ENCODE measurements around the gene TH. TPM values are rescaled to one million over a fixed set of nuclear protein-coding genes. Genes with fewer than 3 reads are reported as not detected.
A peak's percentile ranks its signal among the peaks of the same experiment; 100 is the strongest.
"Not testable (repeated sequence)": the region's sequence is repeated elsewhere in the genome, so short reads cannot be mapped to it uniquely, and the experiment has no call there.

TH gene
- total RNA-seq, 1 donor from 2014 or later, result not detected

DNA sequence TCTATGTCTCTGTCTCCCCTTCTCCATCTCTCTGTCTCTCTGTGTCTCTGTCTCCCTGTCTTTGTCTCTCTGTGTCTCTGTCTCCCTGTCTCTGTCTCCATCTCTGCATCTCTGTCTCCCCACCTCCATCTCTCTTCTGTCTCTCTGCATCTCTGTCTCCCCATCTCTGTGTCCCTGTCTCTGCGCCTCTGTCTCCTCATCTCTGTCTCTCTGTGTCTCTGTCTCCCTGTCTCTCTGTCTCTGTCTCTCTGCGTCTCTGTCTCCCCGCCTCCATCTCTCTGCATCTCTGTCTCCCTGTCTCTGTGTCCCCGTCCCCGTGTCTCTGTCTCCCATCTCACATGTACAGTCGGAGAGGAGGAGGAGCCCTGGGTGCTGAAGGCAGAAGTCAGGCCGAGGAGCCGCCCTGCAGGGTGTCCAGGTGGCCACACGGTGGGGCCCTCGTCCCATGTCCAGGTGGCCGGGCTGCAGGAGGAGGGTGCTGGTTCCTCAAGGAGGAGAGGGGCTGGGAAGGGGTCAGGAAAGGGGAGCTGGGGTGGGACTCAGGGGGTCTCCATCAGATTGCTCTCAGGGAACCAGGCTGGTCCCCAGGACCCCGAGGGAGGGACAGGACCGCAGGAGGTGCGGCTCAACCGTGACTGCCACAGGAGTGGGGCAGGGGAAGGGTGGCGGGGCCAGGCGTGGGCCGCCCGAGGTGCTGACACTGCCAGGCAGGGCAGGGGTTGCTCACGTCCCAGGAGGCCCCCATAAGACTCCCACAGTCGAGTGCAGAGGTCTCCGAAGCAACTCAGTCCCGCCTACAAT is 25.6 kb upstream of the TH start:
- DNase-seq (ENCODE audit: low spot score), result peak; percentile 74

DNA sequence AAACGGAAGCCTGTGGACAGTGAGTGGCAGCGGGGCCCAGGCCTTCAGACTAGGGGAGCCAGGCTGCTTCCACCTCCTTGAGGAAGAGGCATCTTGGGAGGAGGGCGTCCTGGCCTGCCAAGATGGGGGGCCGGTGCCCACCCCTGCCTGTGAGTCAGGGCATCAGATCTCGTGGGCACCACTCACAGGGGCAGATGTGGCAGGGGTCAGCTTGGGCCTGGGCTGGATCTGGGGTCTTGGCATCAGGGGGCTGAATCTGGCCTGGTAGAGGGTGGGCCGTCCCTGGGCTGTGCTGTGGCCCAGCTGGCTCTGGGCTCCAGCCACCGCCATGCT is 24.1 kb upstream of the TH start:
- no peak for DNase-seq (ENCODE audit: low spot score)

DNA sequence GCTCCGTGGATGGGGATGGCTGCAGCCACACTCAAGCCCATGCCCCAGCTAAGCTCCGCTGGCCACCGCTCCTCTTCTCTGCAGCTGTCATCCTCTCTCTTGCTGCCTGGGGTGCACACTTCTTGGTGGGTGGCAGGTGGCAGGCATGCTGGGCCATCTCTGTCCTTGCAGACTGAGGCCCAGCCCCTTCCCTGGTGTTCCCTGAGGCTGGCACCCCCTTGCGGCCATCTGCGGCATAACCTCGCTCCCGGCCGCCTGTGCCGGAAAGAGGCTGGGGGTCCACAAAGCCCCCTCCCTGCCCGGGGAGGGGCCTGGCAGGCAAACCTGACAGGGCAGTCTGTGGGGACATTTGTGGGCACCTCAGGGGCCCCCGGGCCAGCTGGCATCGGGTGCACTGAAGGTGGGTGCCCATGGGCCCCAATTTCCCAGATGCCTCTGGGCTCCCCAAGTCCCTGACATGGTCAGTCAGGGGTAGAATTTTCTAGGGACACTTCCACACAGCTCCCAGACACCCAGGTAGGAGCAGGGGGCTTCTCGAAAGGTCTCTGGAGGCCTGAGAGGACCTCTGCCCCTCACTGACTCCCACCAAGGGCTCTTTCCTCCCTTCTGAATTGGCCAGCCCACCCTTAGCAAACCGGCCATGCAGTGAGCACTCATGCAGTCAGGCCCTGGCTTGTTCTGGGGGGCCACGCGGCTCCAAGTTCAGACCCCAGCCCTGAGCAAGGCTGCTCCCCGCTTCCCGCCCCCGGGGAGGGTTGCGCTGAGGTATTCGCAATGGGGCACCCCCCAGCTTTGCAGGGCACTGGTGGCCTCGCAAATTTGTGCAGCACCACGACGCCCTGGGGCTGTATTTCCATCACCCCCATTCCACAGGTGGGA is 23.5 kb upstream of the TH start:
- DNase-seq (ENCODE audit: low spot score), result no peak

DNA sequence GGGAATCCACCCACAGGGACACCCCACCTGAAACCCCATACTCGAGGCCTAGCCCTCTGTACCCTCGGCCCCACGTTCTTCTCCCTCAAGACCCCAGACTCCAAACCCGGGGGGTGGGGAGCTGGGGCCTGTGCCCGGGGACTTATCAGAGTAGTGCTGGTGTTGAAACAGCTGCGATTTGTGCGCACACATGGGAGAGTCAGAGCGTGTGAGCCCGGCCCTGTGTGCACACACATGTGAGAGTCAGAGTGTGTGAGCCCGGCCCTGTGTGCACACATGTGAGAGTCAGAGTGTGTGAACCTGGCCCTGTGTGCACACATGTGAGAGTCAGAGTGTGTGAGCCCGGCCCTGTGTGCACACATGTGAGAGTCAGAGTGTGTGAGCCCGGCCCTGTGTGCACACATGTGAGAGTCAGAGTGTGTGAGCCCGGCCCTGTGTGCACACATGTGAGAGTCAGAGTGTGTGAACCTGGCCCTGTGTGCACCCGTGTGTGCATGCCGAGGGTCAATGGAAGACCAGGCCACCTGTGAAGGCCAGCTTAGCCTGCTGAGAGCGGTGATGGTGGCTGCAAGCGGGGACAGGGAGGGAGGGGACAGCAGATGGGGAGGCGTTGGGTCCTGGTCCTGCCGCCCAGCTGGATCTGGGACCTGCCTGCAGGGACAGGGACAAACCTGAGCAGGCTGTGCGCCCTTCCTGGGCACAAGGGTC is 22.4 kb upstream of the TH start:
- not testable (repeated sequence) for DNase-seq (ENCODE audit: low spot score)

DNA sequence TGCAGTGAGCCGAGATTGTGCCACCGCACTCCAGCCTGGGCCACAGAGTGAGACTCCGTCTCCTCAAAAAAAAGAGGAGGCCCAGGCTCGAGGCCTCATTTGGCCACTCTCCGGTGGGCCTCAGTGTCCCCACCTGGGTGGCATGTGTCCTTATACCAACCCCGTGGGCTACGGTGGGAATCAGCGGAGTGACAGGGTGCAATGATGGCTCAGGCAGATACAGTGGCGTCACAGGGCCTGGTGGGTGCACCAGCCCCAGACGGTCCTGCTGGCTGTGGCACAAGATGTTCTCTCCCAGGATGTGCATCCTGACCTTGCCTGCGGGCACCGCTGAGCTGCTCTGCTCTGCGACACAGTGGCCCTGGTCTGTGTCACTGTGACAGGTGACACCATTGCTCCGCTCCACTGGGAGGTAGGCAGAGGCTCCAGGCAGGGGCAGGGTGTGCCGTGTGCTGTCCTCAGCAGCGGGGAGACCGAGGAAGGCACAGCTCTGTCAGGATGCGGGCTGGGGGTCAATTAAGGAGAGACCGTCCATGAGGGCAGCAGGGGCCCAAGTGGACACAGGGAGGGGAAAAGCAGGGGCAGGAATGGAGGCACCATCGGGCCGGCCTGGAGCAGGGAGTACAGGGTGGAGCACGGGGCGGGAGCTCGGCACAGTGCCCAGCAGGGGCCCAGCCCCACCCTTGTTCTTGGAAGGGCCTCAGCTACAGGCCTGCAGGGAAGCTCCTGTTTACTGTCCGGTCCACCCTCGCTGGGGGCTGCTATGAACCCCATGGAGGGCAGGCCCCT is 21.7 kb upstream of the TH start:
- peak; percentile 56 for DNase-seq (ENCODE audit: low spot score)

DNA sequence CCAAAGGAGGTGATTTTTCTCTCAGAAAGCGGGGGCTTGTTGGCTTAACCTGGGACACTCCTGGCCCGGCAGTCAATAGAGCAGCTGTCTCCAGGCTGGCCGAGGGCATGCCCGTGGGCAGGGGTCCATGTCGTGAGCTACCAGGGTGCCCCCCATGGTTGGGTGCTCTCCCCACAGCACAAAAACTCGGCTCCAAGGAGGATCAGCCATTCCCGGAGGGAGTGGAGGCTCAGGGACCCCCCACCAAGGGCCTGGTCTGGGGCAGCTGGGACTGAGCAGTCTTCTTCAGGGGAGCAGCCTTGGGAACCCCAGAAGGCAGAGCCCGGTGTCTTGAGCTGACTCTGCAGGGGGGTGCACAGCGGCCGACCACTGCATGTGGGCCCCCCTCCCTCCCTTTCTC is 20.8 kb upstream of the TH start:
- DNase-seq (ENCODE audit: low spot score), result no peak

DNA sequence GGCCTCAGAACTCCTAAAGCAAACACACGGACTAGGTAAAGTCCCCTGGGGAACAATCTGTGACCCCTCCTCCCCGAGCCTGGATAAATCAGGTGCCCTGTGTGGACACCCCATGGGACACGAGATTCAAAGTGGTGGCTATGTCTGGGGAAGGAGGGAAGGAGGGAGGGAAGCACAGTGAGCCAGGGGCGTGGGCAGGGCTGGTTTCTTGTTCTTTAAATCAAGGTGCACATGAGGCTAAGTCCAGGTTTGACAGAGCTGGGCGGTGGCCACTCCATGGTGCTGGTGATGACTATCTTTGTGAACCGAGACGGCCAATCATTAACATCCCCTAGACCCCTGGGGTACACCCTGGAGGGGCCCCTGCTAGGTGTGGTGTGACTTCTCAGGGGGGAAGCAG is 20.3 kb upstream of the TH start:
- no peak for DNase-seq (ENCODE audit: low spot score)

DNA sequence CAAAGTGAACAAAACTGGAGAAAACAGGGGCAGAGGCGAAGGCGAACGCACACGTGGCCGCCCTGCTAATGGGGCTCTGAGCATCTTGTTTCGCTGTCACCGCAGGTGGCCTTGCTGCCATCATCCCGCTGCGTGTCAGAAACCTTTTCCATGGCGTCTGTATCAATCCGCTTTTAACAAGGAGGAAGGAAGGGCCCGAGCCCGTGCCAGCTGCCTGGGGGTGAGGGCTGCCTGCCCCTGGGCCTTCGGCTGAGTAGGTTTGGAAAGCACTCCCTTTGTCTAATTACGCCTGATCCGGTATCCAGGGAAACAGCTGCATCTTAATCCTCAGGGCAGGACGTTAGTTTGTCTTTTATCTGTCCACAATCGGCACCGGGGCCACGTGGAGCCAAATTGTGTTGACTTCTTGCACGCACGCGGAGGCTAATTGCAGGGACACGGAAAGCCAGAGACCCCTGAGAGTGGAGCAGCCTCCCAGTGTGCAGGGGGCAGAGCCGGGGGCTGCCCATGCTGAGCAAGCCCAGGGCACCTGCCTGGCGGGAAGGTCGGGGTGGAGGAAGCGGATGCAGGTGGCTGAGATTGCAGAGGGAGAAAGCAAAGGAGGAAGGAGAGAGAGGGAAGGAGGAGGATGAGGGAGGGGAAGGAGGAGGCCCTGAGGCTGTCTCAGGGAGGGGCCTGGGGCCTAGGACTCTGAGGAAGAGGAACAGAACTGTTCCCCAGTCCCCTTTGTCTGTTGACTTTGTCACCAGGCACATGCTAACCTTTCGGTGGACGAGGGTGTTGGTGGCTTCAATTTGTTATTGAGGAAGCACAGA is 19.2 kb upstream of the TH start:
- DNase-seq (ENCODE audit: low spot score), result no peak

DNA sequence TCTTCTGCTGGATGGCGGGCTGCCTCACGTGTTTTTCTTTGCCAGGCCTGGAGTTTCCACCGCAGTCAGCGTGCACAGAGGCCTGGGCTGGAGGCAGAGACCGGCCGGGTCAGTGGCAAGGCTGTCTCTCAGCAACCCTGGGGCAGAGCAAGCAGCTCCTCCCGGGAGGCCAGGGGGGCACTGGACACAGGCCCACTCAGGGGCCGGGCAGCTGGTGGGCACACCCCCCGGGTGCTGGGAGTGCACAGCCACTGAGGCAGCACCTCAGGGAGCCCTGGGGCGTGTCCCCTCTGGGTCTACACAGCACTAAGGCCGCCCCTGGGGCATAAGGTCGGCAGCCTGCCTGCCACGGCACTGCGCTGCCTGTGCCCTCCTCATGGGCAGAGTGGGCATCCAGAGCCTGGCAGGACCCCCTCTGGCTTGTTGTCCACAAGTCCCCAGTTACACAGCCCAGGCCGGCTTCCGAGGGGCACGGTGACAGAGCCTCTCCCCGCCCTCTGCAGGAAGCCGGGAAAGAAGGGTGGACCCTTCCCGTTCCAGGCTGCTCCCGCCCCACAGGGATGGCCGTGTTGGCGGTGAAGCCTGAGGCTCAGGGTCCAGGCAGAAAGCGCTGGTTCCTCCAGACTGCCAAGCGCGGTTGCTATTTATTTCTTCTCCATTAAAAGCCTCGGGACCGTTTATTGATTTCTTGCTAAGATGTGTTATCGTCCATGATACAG is 18.5 kb upstream of the TH start:
- no peak for DNase-seq (ENCODE audit: low spot score)

DNA sequence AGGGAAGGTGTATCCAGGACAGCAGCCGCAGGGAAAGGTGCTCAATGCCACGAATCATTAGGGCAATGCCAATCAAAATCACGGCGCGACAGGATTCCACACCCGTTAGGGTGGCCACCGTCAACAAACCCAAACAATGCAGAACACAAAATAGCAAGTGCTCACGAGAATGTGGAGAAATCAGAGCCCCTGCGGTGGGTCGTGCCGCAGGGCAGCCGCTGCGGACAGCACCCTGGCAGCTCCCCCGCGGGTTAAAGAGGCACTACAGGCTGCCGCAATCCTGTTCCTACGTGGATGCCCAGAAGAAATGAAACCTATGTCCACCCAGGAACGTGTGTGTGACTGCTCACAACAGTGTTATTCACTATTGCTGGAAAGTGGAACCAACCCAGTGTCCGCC is 17.1 kb upstream of the TH start:
- no peak for DNase-seq (ENCODE audit: low spot score)

DNA sequence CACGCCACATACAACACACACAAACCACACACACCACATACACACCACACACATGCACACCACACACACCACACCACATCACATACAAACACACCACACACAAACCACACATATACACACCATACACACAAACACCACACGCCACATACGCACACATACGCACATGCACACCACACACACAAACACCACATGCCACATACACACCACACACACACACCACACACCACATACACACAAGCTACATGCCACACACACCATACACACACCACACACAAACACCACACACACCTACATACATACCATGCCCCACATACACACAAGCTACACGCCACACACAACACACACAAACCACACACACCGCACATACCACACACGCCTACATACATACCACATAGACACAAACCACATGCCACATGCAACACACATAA is 15.7 kb upstream of the TH start:
- DNase-seq (ENCODE audit: low spot score), result no peak

DNA sequence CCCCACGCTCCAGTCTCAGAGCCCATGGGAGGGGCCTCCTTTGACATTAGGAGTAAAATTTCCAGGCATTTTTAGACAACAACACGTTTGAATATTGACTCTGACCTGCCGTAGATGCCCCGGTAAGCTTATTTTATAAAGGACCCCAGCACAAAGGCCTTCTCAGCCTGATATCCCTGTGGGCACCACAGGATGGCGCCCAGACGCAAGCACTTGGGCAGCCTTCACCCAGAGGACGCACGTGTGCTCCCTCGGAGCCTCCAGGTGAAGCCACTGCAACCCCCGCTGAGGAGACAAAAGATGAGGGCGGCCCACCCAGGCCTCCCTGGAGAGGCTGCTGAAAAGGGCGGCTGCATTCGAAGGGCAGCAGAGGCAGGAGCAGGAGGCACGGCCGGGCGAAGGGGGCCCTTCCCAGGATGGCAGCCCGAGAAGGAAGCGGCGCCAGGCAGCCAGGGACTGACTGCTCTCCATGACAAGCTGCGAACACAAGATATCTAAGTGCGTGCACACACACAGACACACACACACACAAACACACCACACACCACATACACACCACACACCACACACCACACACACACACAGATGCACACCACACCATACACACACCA is 15.2 kb upstream of the TH start:
- DNase-seq (ENCODE audit: low spot score), result peak; percentile 30

DNA sequence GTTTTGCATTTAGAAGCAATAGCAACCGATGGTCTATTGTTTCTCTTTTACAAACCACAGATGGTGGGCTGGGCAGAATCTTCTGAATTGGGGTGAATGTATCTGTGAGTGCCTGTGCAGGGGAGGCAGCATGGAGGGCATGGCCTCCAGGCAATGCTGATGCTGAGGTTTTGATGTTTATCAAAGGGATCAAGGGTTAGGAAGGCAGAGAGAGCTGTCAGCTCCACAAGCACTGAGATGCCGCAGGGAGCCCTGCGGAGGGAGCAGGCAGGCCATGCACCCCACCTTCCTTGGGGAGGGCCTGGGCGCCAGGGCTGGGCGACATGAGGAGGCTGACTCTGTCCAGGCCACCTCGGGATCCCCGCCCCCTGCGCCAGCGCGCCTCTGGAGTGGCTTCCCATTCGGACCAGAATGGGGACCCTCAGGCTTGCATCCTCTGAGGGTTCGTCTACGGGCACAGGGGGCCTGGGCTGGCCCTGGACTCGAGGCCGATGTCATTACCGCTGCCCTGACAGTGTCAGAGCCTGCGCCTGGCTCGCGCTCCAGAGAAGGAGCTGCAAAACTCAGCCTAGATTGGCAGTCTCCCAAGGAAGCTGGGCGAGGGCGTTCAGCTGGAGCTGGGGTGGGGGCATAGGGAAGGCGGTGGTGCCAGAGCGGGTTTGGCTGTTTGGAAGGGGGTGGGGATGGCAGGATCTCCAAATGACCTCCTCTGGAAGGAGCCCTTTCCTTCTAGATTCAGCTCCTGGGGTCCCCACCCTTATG is 13.9 kb upstream of the TH start:
- DNase-seq (ENCODE audit: low spot score), result no peak

DNA sequence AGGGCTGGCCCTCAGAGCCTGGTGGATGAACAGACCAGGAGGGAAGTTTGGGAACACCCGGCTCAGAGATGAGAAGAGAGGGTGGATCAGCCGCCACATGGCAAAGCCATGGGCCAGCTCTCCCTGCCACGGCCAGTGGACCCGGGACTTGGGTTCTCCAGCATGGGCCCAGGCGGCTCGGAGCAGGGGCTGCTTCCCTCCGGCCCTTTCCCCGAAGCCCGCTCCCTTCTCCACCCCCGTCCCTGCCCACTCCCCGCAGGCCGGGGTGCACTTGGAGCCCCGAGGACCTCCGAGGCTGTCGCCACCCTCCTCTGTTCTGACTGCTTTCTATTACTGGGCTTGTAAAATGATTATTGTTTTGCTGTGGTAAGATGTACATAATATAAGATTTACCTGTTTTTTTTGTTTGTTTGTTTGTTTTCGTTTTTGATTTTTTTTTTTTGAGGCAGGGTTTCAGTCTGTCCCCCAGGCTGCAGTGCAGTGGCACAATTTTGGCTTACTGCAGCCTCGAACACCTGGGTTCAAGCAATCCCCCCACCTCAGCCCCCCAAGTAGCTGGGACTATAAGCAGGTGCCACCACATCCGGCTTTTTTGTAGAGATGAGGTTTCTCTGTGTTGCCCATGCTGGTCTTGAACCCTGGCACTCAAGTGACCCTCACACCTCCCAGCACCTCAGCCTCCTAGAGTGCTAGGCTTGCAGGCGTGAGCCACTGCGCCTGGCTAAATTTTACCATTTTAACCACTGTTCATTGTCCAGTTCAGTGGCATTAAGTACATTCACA is 11.3 kb upstream of the TH start:
- no peak for DNase-seq (ENCODE audit: low spot score)

DNA sequence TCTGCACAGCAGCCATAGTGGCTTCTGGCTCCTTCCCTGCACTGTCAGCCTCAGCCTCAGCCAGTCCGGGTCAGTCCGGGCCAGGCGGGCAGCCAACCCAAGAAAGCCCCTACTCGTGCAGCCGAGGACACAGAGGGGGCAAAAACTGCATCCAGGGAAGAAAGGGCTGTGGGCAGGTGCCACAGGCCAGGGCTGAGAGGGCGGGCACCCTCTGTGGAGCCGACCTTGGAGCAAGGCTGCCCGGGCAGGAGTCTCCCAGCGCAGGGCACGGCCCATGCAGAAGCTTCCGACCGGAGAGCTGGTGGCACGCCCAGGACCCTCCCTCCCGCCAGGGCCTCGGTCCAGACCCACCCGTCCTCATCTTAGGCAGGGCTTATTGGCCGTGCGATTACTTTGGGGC is 10.5 kb upstream of the TH start:
- no peak for DNase-seq (ENCODE audit: low spot score)

DNA sequence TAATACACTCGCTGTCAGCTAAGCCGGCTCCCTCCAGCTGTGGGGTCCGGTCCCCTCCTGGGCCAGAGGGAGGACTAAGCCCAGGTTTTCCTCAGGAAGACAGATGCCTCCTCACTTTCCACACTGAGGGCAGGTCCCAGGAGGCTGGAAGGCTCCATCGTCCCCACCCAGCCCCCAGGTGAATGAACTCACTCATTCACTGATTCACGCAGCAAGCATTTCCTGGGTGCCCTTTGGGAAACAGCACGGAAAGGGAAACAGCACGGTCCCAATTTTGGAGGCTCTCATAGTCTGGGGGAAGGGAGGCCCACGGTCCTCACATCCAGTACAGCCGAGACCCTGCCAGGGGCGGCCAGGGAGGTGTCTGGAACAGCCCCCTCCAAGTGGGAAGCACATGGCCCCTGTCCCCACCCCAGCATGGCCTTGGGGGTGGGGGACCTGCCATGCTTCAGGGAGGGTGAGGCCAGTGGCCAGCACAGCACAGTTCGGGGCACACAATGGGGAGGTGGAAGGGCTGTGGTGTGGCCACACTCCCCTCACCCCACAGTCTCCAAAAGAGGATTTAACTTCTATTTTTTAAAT is 9.3 kb upstream of the TH start:
- no peak for DNase-seq (ENCODE audit: low spot score)

DNA sequence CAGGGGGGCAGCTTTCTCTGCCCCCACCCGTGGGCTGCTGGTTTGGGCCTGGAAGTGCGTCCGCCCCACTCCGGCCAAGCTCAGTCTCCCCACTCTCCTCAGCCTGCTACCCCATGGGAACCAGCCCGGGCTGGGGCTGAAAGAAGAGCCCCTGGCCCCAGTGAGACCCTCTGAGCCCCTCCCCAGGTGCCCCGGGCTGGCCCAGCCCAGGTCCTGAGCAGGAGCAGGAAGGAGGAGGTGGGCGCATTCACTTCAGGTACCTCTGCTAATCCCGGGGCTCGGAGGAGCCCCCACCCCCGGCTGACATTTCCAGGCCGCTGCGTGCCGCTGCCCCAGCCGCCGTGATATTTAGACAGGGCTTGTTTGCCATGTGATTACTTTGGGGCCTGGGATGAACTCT is 8.7 kb upstream of the TH start:
- DNase-seq (ENCODE audit: low spot score), result no peak

DNA sequence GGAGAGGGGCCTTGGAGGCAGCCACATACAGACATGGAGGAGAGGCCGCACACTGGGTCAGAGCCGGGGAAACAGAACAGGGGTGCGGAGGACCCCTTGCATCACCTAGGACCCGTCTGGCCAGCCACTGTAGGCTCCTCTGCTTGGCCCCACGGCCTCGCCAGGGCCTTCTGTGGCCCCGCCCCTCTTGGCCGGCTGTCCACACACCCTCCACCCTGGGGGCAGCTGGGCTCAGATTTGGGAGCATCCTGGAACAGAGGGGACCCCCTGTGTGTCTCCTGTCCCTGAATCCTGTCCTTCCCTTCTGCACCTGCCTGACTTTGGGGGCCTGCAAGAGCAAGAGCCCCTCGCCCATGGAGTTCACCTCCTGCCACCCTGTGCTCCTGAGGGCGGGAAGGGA is 7.9 kb upstream of the TH start:
- DNase-seq (ENCODE audit: low spot score), result no peak
